ENCODE data around the gene PER3. TPM values are rescaled to one million over a fixed set of nuclear protein-coding genes. Genes with fewer than 3 reads are reported as not detected.
A peak's percentile ranks its signal among the peaks of the same experiment; 100 is the strongest.

PER3 gene
- total RNA-seq, 3 donors from 2014 or later, result 6.9 to 42.1 (median 14.7) TPM

- no peak for TF ChIP-seq CTCF (IDR thresholded peaks at IDR 0.05)
- DNase-seq, result peak; percentile 94 to 98 (median 95)
- intact Hi-C loops (cut with DNase I, micrococcal nuclease), result no loop called here
- H3K4me1 ChIP-seq (ENCODE audit: low read depth), result no peaks in the 10 kb centered on the region
- no peaks in the 10 kb centered on the region for H3K9me3 ChIP-seq
- peak; percentile 99 for ATAC-seq
- H3K36me3 ChIP-seq (ENCODE audit: low read depth), result no peaks in the 10 kb centered on the region
- H3K4me3 ChIP-seq, result no peak overlapping the region
Observed at GRCh38 chr1:7885513-7886404, 101.7 kb downstream of the PER3 start.

- Histone ChIP-seq H3K4me1 (ENCODE audit: low read depth) (no peaks in the 10 kb centered on the region), H3K4me3 (no peak overlapping the region), H3K36me3 (ENCODE audit: low read depth) (no peaks in the 10 kb centered on the region), H3K9me3 (no peaks in the 10 kb centered on the region)
- DNase-seq, result no peak
- no peak for ATAC-seq
- intact Hi-C loops (cut with DNase I, micrococcal nuclease), result no loop called here
- no peak for TF ChIP-seq CTCF (IDR thresholded peaks at IDR 0.05)
Observed at GRCh38 chr1:7886405-7886745, 102.3 kb downstream of the PER3 start.

GRCh38 chr1:7888248-7889081 lies 104.4 kb downstream of the PER3 start:
- Histone ChIP-seq H3K36me3 (ENCODE audit: low read depth) (no peaks in the 10 kb centered on the region), H3K9me3 (no peaks in the 10 kb centered on the region), H3K4me1 (ENCODE audit: low read depth) (no peaks in the 10 kb centered on the region), H3K4me3 (no peak overlapping the region)
- no peak for TF ChIP-seq CTCF (IDR thresholded peaks at IDR 0.05)
- intact Hi-C loops (cut with DNase I, micrococcal nuclease), result no loop called here
- ATAC-seq (no peak), DNase-seq (no peak)

GRCh38 chr1:7890853-7891252 lies 106.8 kb downstream of the PER3 start:
- Histone ChIP-seq H3K9me3 (no peaks in the 10 kb centered on the region), H3K4me3 (no peak overlapping the region), H3K4me1 (ENCODE audit: low read depth) (no peaks in the 10 kb centered on the region), H3K36me3 (ENCODE audit: low read depth) (no peaks in the 10 kb centered on the region)
- intact Hi-C loops (cut with DNase I, micrococcal nuclease), result no loop called here
- no peak for TF ChIP-seq CTCF (IDR thresholded peaks at IDR 0.05)
- ATAC-seq (no peak), DNase-seq (no peak)

GRCh38 chr1:7891804-7892203 lies 107.7 kb downstream of the PER3 start:
- intact Hi-C loops (cut with DNase I, micrococcal nuclease), result no loop called here
- TF ChIP-seq CTCF (IDR thresholded peaks at IDR 0.05), result no peak
- Histone ChIP-seq H3K9me3 (no peaks in the 10 kb centered on the region), H3K36me3 (ENCODE audit: low read depth) (no peaks in the 10 kb centered on the region), H3K4me3 (no peak overlapping the region), H3K4me1 (ENCODE audit: low read depth) (no peaks in the 10 kb centered on the region)
- no peak for DNase-seq
- no peak for ATAC-seq

Measured in mucosa of descending colon (tissue), 3 donors.